Astrocyte (in vitro differentiated cells and primary cell): Measurements from ENCODE around the gene JADE1.

Experiments
- EZH2 ChIP-seq: IDR thresholded peaks from 2 replicates; pipeline ENCODE4 v1.6.1; 2012; ENCODE audit warnings: mild to moderate bottlenecking, low read length, inconsistent platforms; ENCODE audit not compliant: insufficient read depth
- TF ChIP-seq, protein P1 (sequence below): IDR thresholded peaks from 2 replicates; pipeline ENCODE4 v1.5.1; 2011; ENCODE audit warnings: low read depth, mild to moderate bottlenecking, inconsistent platforms, low read length, moderate library complexity; ENCODE audit not compliant: insufficient read depth

- TF ChIP-seq, protein P1, sequence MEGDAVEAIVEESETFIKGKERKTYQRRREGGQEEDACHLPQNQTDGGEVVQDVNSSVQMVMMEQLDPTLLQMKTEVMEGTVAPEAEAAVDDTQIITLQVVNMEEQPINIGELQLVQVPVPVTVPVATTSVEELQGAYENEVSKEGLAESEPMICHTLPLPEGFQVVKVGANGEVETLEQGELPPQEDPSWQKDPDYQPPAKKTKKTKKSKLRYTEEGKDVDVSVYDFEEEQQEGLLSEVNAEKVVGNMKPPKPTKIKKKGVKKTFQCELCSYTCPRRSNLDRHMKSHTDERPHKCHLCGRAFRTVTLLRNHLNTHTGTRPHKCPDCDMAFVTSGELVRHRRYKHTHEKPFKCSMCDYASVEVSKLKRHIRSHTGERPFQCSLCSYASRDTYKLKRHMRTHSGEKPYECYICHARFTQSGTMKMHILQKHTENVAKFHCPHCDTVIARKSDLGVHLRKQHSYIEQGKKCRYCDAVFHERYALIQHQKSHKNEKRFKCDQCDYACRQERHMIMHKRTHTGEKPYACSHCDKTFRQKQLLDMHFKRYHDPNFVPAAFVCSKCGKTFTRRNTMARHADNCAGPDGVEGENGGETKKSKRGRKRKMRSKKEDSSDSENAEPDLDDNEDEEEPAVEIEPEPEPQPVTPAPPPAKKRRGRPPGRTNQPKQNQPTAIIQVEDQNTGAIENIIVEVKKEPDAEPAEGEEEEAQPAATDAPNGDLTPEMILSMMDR: no peak
- no peak for TF ChIP-seq EZH2
Observed at GRCh38 chr4:128908735-128909134, 99.2 kb downstream of the JADE1 start.
